Uterus (tissue), 4 donors: ENCODE measurements around the gene TMEM127. TPM values are rescaled to one million over a fixed set of nuclear protein-coding genes. Genes with fewer than 3 reads are reported as not detected.

ENCODE experiments used
- DNase-seq, 2 donors: peaks; one replicate each; pipeline ENCODE4 v3.0.0-alpha.2; 2019 to 2020
- H3K27ac ChIP-seq, 2 donors: fragments of 200-600 bp; sonication (generic); 1 replicate in 1 of 2; 2 replicates in 1 of 2; pipeline ENCODE4 v1.5.1; 2016 to 2018
- H3K27me3 ChIP-seq, 2 donors: fragments of 200-600 bp; sonication (generic); one replicate each; pipeline ENCODE4 v1.5.1; 2018 to 2019; ENCODE audit warnings: control low read depth in 1 of 2
- H3K36me3 ChIP-seq, 2 donors: fragments of 200-600 bp; sonication (generic); one replicate each; pipeline ENCODE4 v1.5.1; 2019; ENCODE audit warnings: control low read depth in 1 of 2
- H3K4me1 ChIP-seq, 2 donors: fragments of 200-600 bp; sonication (generic); one replicate each; pipeline ENCODE4 v1.5.1; 2018 to 2019; ENCODE audit warnings: control low read depth in 1 of 2
- H3K4me3 ChIP-seq, 2 donors: fragments of 200-600 bp; sonication (generic); 1 replicate in 1 of 2; 2 replicates in 1 of 2; pipeline ENCODE4 v1.5.1; 2018 to 2019; ENCODE audit warnings: mild to moderate bottlenecking in 1 of 2
- H3K9me3 ChIP-seq, 2 donors: fragments of 200-600 bp; sonication (generic); one replicate each; pipeline ENCODE4 v1.5.1; 2019; ENCODE audit warnings: control low read depth in 1 of 2
- POLR2A ChIP-seq, 2 donors: fragments of 450-650 bp; IDR thresholded peaks; one replicate each; pipeline ENCODE4 v1.6.1; 2016; ENCODE audit warnings: antibody characterized with exemption in 2 of 2, mild to moderate bottlenecking in 1 of 2, moderate library complexity in 1 of 2
- intact Hi-C: fragments of 100-400 bp; cut with DNase I; formaldehyde crosslinking; loops from one replicate; pipeline ENCODE4 v1.15.1; 2023; ENCODE audit warnings: low total_unique reads
- total RNA-seq, 4 donors: library from RNA; depleted of rRNA in 3 of 4; stranded (reverse); fragments of >200 nt in 3 of 4; gene quantifications; one replicate each; pipeline versions ENCODE4 v1.1.0 to v1.2.4, GENCODE V29; 2014 to 2023
- TF ChIP-seq, protein P1 (sequence below), 4 experiments: fragments of 200-600 bp in 2 of 4; fragments of 450-650 bp in 2 of 4; sonication (generic) in 2 of 4; IDR thresholded peaks; one replicate each; pipeline ENCODE4 v1.5.1; 2016 to 2019; ENCODE audit warnings: antibody characterized with exemption in 4 of 4, mild to moderate bottlenecking in 2 of 4, moderate library complexity in 1 of 4
- donor health status: DM: yes; HTN: yes; CAD: no.

TMEM127 gene
- total RNA-seq, 4 donors from 2014 or later, result 17.0 to 45.4 (median 22.3) TPM

DNA sequence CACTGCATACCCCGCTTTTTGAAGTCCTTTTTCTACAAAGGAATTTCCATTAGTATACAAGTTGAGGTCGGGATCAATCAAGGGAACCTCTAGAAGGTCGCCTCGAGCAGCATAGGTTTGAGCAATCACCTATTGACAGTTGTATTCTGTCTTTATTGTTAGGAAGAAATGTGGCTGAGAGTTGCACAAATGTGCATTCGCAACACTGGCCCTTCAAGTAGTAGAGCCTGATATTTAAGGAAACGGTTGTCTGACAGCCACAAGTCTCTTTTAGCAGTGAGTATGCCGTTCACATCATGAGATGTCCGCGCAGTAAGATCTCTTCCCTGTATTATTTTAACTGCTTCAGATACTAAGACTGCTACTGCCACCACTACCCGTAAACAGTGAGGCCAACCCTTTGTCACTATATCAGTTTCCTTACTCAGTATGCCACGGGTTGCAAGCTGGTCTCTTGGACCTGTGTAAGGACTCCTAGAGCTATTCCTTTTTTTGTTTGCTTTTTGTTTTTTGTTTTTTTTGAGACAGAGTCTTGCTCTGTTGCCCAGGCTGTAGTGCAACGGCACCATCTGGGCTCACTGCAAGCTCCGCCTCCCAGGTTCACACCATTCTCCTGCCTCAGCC is 47.2 kb downstream of the TMEM127 start:
- intact Hi-C loops, result no loop called here
- no peak for DNase-seq
- no peak for TF ChIP-seq POLR2A (IDR thresholded peaks at IDR 0.05)
- TF ChIP-seq, protein P1, sequence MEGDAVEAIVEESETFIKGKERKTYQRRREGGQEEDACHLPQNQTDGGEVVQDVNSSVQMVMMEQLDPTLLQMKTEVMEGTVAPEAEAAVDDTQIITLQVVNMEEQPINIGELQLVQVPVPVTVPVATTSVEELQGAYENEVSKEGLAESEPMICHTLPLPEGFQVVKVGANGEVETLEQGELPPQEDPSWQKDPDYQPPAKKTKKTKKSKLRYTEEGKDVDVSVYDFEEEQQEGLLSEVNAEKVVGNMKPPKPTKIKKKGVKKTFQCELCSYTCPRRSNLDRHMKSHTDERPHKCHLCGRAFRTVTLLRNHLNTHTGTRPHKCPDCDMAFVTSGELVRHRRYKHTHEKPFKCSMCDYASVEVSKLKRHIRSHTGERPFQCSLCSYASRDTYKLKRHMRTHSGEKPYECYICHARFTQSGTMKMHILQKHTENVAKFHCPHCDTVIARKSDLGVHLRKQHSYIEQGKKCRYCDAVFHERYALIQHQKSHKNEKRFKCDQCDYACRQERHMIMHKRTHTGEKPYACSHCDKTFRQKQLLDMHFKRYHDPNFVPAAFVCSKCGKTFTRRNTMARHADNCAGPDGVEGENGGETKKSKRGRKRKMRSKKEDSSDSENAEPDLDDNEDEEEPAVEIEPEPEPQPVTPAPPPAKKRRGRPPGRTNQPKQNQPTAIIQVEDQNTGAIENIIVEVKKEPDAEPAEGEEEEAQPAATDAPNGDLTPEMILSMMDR (IDR thresholded peaks at IDR 0.05), result no peak
- no peaks in the 10 kb centered on the region for H3K9me3 ChIP-seq
- no peaks in the 10 kb centered on the region for H3K27me3 ChIP-seq
- no peak overlapping the region for H3K4me3 ChIP-seq
- H3K4me1 ChIP-seq, result no peaks in the 10 kb centered on the region
- no peak overlapping the region for H3K27ac ChIP-seq
- no peaks in the 10 kb centered on the region for H3K36me3 ChIP-seq

DNA sequence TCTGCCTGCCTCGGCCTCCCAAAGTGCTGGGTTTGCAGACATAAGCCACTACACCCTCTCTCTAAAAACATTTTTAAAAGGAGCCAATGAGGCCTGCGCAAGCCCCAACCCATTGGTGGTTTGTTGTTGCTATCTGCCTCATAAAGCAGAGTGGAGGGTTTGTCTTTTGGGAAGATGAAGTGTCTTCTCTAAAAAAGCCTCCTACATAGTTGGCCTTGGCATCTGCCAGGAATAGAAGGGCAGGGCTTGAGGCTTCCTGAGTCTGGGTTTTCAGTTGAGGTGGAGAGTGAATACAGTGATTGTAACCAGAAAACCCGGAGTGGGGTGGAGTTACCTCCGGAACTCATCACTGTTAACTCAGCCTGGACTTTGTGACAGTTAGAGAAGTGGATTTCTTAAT is 51.2 kb downstream of the TMEM127 start:
- Histone ChIP-seq H3K4me3 (no peak overlapping the region), H3K9me3 (no peaks in the 10 kb centered on the region), H3K4me1 (no peaks in the 10 kb centered on the region), H3K36me3 (no peaks in the 10 kb centered on the region), H3K27ac (no peak overlapping the region), H3K27me3 (no peaks in the 10 kb centered on the region)
- intact Hi-C loops, result no loop called here
- TF ChIP-seq POLR2A (IDR thresholded peaks at IDR 0.05), result no peak
- TF ChIP-seq, protein P1 (IDR thresholded peaks at IDR 0.05), result no peak
- DNase-seq, result no peak

DNA sequence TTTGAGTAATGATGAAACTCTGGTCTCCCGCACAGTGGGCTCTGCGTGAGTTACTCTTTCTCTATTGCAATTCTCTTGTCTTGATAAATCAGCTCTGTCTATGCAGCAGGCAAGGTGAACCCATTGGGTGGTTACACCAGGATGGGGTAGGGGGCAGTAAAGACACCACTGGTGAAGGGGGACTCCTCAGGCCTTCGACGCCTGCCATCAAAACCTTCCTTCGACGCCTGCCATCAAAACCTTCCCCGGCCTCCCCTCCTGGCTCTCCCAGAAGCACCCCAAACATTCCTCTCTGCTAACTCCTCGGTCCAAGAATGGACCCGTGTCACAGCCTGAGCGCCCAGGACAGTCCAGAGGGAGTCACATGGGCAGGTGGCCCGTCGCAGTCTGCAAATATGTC is 52.4 kb downstream of the TMEM127 start:
- no peaks in the 10 kb centered on the region for H3K4me1 ChIP-seq
- intact Hi-C loops, result no loop called here

DNA sequence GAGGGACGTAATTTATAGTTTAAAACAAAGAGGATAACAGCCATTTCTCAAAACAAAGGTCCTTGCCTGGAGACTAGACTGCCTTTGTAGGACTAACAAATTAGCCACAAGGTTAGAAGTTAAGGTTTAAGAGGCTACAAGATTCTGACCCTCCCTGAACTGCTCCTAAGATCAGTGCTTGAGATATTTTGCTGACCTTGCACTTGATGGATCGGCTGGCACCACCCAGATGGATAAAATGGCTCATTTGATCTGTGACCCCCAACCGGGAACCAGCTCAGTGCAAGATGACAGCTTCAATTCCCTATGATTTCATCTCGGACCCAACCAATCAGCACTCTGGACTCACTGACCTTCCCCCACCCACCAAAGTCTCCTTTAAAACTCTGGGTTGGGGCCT is 53.5 kb downstream of the TMEM127 start:
- no peaks in the 10 kb centered on the region for H3K36me3 ChIP-seq
- TF ChIP-seq POLR2A (IDR thresholded peaks at IDR 0.05), result no peak
- TF ChIP-seq, protein P1 (IDR thresholded peaks at IDR 0.05), result no peak
- no peaks in the 10 kb centered on the region for H3K27me3 ChIP-seq
- intact Hi-C loops, result no loop called here
- no peak overlapping the region for H3K4me3 ChIP-seq
- H3K27ac ChIP-seq, result no peak overlapping the region
- no peak for DNase-seq
- H3K4me1 ChIP-seq, result no peaks in the 10 kb centered on the region
- H3K9me3 ChIP-seq, result no peaks in the 10 kb centered on the region

More for the DNA sequence above, 52.4 kb downstream of the TMEM127 start:
- H3K36me3 ChIP-seq, result no peaks in the 10 kb centered on the region
- H3K27me3 ChIP-seq, result no peaks in the 10 kb centered on the region
- DNase-seq, result no peak
- H3K4me3 ChIP-seq, result no peak overlapping the region
- no peaks in the 10 kb centered on the region for H3K9me3 ChIP-seq
- TF ChIP-seq, protein P1 (IDR thresholded peaks at IDR 0.05), result no peak
- no peak for TF ChIP-seq POLR2A (IDR thresholded peaks at IDR 0.05)
- H3K27ac ChIP-seq, result no peak overlapping the region

DNA sequence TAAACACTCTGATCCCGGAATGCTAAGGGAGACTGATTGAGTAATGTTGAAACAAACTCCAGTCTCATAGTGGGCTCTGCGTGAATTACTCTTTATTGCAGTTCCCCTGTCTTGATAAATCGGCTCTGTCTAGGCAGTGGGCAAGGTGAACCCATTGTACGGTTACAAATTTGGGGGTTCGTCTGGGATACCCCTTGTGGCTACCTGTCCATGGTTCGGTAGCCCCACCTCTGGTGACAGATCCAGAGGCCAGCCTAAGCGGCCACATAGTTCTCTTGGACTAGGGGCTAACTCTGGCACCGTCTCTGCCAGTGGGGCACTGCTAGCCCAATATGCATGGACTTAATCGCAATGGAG is 56.1 kb downstream of the TMEM127 start:
- no peak for TF ChIP-seq POLR2A (IDR thresholded peaks at IDR 0.05)
- TF ChIP-seq, protein P1 (IDR thresholded peaks at IDR 0.05), result no peak
- H3K27ac ChIP-seq, result no peak overlapping the region
- no peaks in the 10 kb centered on the region for H3K36me3 ChIP-seq
- H3K27me3 ChIP-seq, result no peaks in the 10 kb centered on the region
- no peaks in the 10 kb centered on the region for H3K9me3 ChIP-seq
- intact Hi-C loops, result loop anchor here (5.0 kb wide), 1 partner anchor 48 kb away; no protein-coding TSS in a partner anchor
- DNase-seq, result no peak
- H3K4me3 ChIP-seq, result no peak overlapping the region
- peaks cover 5 to 7% of the 10 kb centered on the region in 2 donors for H3K4me1 ChIP-seq
